Measurements from ENCODE around the gene LHFPL5. TPM values are rescaled to one million over a fixed set of nuclear protein-coding genes. Genes with fewer than 3 reads are reported as not detected.

Gene LHFPL5
- not detected for polyA plus RNA-seq (ENCODE audit: insufficient read length in 10 of 10)
- long read RNA-seq, donor 1 = 0 reads
- long read RNA-seq, donor 2 = 0 reads
- long read RNA-seq, donor 3 = 0 reads
- long read RNA-seq, donor 4 = 0 reads
- long read RNA-seq, donor 5 = 0 reads
- long read RNA-seq, donor 6, partial matches to known transcripts = 8 of 8 reads
- long read RNA-seq, donor 6, other reads (novel, unspliced or antisense) = 0 of 8 reads
- long read RNA-seq, donor 7 = 0 reads
- long read RNA-seq, donor 8 = 0 reads
- long read RNA-seq, donor 9 = 0 reads

DNA sequence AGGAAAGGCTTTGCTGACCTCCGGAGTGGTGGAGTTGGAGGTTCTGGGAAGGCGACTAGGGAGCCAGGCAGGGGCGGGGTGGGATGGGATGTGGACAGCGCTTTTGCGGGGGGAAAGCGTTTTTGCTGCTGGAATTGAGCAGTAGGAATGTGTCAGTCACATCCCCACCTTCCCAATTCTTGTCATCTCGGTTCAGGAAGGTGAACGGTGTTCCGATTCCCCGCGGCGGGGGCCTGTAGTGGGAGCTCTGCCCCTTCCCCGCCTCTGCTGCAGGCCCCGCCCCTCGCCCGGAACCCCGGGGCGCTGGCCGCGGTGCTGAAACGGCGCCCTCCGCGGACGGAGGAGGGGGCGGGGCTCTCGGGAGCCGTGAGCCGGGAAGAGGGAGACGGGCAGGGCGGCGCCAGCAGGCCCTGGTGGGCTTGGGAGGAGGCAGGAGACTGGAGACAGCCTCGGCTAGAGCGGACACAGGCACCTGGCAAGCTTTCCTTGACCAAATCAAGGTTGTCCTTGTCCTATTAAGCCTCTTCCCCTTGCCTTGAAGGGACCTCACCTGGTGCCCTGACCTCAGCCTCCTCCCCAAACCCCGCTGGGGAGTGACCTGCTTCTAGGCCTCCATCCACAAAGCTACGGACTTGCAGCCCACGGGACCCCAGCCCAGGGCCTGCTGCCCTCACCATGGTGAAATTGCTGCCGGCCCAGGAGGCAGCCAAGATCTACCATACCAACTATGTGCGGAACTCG is at the start of gene LHFPL5:
Gene LHFPL5 (plus strand): TSS at position 357 of the 741 bp plus-strand sequence. CDS start 319 bp downstream, at position 676.
- DNase-seq = peak; percentile 26 to 78 (median 68)

GRCh38 chr6:35757456-35758123 is 47.6 kb upstream of the LHFPL5 start:
- no peak for DNase-seq

DNA sequence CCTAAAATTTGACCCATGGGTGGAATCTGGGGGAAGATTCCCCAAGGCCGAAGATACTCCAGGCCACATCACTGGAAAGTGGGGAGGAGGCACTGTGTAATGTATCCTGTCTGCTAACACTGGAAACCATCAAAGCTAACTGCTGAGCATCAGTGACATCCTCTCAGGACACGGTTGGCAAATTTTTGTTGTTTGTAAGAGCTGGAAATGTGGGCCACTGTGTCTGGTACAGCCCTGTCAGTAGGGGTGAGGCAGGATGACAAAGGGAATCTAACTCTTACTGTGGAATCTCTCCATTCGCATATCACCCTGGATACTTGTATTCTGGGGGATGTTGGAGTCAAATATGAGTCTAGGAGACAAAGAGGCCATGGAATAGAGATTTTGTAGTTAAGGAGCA is 45.7 kb upstream of the LHFPL5 start:
- no peak for DNase-seq

- no peak for DNase-seq
These were observed 39.4 kb upstream of the LHFPL5 start for GRCh38 chr6:35765739-35766138.

DNA sequence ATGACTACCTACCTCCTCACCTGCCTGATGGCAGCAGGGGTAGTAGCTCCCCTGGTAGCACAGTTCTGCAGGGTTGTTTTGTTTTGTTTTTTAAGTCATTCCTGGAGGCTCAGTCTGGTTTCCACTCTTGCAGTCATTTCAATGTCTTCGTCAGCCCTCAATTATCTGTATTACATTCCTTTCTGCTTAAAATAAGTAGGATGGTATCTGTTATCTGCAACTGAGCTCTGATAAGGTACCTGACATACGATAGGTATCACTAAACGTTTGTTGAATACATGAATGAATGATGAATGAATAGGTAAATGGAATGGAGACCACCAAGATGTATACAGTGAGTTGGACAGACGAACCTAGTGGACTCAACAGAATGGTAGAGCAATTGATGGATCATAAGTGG is 35.9 kb upstream of the LHFPL5 start:
- no peak for DNase-seq

GRCh38 chr6:35771343-35771627 is 33.9 kb upstream of the LHFPL5 start:
- no peak for DNase-seq

GRCh38 chr6:35774116-35774794 is 30.9 kb upstream of the LHFPL5 start:
- no peak for DNase-seq

- no peak for DNase-seq
These were observed 30.1 kb upstream of the LHFPL5 start for GRCh38 chr6:35775031-35775430.

GRCh38 chr6:35776364-35777215 is 28.6 kb upstream of the LHFPL5 start, which contains the start of gene CLPSL2:
CLPSL2 (plus strand) TSS chr6:35776598; CDS start chr6:35776619, 21 bp downstream.
- DNase-seq = peak in 2 of 3 donors; percentile 16 to 59

DNA sequence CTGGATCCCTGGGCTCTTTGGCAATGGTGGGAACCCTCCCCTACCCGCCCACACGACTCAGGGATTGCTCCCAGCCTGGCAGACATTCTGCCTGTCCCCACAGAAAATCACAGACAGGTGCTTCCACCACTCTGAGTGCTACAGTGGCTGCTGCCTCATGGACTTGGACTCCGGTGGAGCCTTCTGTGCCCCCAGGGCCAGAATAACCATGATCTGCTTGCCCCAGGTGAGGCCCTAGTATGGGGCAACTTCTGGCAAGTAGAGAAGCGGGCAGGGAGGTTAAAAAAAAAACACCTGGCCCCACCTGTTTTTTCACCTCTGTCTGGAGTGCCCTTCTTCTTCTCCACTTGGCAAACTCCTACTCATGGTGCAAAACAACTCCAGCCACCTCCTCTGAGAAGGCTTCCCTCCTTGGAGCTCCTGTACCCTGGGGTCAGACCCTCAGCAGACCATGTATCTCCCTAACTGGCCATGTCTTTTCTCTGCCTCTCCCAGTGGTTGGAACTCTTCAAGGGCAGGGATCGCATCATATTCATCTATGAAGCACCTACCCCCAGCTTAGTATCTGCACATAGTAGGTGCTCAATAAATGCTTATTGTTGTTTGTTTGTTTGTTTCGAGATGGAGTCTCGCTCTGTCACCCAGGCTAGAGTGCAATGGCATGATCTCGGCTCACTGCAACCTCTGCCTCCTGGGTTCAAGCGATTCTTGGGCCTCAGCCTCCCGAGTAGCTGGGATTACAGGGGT is 27.6 kb upstream of the LHFPL5 start:
- no peak for DNase-seq

- DNase-seq = no peak
These were observed 26.7 kb upstream of the LHFPL5 start for GRCh38 chr6:35778437-35778836.

GRCh38 chr6:35780719-35781118 is 24.4 kb upstream of the LHFPL5 start, which contains the start of gene CLPSL1:
CLPSL1 (plus strand) TSS chr6:35781019; CDS start chr6:35781111, 92 bp downstream.
- DNase-seq = no peak

DNA sequence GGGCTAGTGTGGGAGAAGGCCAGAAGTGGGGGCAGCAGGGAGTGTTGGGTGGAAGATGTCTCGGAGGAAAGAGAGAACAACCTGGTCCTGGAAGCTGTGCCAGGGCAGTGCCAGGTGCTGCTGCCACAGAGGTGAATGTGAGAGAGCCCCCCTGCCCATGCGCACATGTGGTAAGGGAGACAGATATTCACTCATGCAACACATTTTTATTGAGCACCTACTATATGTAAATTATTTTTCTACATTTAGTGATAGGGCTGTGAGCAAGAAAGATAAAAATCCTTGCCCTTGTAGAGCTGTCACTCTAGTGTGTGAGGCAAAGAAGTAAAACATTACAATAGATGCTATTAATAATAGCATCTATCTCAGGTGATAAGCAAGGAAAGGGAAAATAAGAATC is 23.9 kb upstream of the LHFPL5 start:
- DNase-seq = no peak

DNA sequence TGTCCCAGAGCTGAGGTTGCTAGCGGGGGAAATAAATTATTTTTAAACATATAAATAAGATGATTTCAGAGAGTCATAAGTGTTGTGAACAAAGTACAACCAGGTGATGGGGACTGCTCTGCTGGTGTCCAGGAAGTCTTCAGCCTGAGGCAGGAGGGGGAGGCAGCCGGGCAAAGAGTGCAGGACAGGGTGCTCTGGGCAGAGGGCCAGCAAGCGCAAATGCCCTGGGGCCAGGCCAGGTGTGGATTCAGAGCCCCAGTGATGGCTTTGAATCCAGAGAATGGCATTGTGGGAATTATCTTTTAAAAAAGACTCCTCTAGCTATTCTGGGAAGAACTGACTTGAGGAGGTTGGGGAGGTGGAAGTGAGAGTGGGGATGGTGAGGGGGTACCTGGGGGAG is 22.7 kb upstream of the LHFPL5 start:
- no peak for DNase-seq

- no peak for DNase-seq
These were observed 21.0 kb upstream of the LHFPL5 start for GRCh38 chr6:35784200-35784599.

- no peak for DNase-seq
These were observed 18.9 kb upstream of the LHFPL5 start for GRCh38 chr6:35786272-35786671.

DNA sequence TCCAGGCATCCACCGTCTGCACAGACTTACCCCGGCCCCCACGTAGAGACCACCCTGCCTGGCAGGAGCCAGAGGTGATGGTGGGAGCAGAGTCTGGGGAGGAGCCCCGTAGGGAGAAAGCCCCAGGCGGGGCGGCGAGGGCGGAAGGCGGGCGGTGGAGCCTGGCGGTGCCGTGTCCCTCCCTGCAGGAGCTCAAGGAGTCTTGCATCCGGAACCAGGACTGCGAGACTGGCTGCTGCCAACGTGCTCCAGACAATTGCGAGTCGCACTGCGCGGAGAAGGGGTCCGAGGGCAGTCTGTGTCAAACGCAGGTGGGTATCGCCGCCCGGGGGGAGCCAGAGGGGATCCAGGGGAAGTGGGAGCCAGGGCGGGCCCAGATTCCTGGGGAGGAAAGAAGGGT is 18.3 kb upstream of the LHFPL5 start:
- DNase-seq = no peak

- no peak for DNase-seq
These were observed 17.6 kb upstream of the LHFPL5 start for GRCh38 chr6:35787266-35788218.

- DNase-seq = no peak
These were observed 16.6 kb upstream of the LHFPL5 start for GRCh38 chr6:35788423-35788982.

Measured in muscle of back (tissue), 13 donors.